NCI-H1930 (cell line): Measurements from ENCODE around the gene CDK14.
"Not testable (repeated sequence)": the region's sequence is repeated elsewhere in the genome, so short reads cannot be mapped to it uniquely, and the experiment has no call there.

Experiments used
- DNase-seq, 2 experiments: peaks; one replicate each; lab custom pipeline; 2025; lab: John Stamatoyannopoulos, UW

Gene CDK14

DNA sequence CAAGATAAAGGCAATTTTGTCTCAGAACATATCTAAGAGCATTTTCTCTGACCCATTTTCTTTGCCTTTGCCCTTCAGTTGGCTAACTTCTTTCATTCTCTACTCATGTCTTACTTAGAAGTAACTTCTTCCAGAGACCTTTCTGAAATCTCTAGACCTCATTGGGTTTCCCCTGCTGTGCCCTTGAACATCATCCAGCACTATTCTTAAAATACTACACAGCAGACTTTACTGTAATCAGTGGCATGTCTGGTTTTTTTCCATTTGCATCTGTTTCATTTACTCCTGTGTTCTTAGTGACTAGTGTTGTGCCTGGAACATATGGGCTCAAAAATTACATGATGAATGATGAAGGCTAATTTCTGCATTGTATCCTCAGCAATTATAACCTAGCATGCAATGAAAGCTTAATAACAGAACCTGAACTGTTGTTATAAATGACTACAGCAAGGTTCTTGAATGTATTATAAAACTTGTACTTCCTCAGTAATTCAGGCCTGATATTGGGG, 301.9 kb downstream of the CDK14 start:
- DNase-seq: no peak

DNA sequence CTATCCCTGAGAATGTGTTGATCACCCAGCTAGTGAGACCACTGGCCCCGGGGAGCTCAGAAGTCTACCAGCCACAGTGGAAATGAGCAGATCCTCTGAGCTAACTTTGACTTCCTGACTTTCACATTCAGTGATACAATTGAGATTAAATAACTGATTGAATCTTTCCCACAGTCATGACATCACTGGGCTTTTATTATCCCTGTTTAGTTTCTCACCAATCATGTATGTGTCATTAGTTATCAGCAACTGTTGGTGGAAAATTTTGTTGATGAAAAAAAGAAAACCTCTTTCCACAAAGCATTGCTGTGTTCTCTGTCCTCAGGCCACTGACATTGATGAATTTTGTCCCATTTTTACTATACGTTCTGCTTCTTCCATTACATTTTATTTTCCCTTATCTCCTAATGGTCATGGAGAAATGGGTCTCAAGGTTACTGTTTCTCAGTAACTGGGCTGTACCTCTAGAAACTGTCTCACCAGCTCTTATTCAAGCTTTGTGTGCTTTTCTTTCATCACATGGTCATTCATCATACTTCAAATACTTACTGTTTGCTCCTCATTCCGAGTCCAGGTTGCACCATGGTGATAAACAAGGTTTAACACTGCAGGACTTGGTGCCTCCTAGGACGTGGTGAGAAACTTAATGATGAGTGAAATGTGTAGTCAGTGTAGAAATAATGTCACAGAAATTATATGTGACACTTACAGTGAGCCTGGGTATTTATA, 304.7 kb downstream of the CDK14 start:
- no peak for DNase-seq

GRCh38 chr7:90903841-90904240, 307.7 kb downstream of the CDK14 start:
- DNase-seq: no peak

- DNase-seq: no peak
Measured at GRCh38 chr7:90910136-90910535, 314.0 kb downstream of the CDK14 start.

- no peak for DNase-seq
Measured at GRCh38 chr7:90916319-90916718, 320.2 kb downstream of the CDK14 start.

DNA sequence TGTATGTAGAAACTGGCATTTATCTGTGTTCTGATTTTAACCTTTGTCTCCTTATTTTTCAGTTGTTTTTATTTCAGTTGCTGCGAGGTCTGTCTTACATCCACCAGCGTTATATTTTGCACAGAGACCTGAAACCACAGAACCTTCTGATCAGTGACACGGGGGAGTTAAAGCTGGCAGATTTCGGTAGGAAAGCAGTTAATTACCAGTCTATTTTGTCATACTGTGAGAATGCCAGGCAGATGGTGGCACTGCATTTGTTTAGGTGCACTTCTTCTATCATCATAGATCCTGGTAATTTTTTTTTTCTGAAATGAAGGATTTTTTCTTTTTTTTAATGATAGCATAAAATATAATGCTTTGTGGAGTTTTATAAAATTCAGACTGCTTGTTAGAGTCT, 321.4 kb downstream of the CDK14 start:
- no peak for DNase-seq

DNA sequence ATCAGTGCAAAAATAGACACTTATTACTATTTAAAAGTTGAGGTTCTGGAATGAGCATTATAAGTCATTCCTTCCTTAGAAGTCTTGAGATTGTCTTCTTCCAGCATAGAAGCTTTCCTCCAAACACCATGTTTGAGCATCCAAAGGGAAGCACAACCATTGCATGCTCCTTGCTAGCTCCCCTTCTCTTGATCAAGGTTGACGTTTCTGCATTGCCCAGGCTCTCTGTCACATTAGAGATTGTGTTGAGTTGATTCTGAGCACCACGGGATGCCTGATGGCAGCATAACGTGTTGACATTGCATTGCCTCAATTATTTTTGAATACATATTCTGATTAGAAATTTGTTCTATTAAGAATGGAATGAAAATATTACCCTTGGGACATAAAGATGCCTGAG, 322.2 kb downstream of the CDK14 start:
- no peak for DNase-seq

- DNase-seq: no peak
Measured at GRCh38 chr7:90919816-90920215, 323.7 kb downstream of the CDK14 start.

GRCh38 chr7:90920336-90920735, 324.2 kb downstream of the CDK14 start:
- no peak for DNase-seq

- DNase-seq: no peak
Measured at GRCh38 chr7:90923541-90923997, 327.4 kb downstream of the CDK14 start.

DNA sequence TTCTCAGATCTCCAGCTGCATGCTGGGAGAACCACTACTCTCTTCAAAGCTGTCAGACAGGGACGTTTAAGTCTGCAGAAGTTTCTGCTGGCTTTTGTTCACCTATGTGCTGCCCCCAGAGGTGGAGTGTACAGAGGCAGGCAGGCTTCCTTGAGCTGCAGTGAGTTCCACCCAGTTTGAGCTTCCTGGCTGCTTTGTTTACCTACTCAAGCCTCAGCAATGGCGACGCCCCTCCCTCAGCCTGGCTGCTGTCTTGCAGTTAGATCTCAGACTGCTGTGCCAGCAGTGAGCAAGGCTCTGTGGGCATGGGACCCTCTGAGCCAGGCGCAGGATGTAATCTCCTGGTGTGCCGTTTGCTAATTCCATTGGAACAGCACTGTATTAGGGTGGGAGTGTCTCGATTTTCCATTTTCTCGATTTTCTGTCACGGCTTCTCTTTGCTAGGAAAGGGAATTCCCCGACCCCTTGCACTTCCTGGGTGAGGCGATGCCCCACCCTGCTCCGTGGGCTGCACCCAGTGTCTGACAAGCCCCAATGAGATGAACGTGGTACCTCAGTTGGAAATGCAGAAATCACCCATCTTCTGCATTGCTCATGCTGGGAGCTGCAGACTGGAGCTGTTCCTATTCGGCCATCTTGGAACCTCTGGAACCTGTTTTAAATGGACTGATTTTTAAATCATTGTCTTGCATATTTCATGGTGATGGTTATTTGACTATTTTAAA, 332.7 kb downstream of the CDK14 start:
- not testable (repeated sequence) for DNase-seq

GRCh38 chr7:90931986-90932916, 336.1 kb downstream of the CDK14 start:
- DNase-seq: no peak

- DNase-seq: no peak
Measured at GRCh38 chr7:90933041-90933440, 336.9 kb downstream of the CDK14 start.

- DNase-seq: no peak
Measured at GRCh38 chr7:90933984-90934383, 337.9 kb downstream of the CDK14 start.

GRCh38 chr7:90938371-90938770, 342.2 kb downstream of the CDK14 start:
- no peak for DNase-seq

DNA sequence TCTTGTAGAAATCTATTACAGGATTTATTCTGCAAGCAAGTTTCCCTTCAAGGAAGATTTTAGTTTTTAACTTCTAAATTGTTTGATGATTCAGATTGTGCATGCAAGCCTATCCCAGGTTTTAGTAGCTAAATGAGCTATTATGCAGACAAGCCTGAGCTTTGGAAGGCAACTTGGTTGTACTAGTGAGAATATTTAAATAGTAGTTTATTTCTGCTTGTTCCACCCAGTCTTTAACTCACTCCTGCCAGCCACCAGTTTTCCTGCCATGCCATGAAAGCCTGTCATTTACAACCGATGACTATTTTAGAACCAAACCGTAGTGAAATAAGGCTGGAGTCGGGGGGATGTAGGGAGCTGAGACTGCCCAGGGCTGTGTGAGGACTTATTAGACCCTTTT, 343.5 kb downstream of the CDK14 start:
- no peak for DNase-seq

GRCh38 chr7:90944021-90944420, 347.9 kb downstream of the CDK14 start:
- DNase-seq: no peak

DNA sequence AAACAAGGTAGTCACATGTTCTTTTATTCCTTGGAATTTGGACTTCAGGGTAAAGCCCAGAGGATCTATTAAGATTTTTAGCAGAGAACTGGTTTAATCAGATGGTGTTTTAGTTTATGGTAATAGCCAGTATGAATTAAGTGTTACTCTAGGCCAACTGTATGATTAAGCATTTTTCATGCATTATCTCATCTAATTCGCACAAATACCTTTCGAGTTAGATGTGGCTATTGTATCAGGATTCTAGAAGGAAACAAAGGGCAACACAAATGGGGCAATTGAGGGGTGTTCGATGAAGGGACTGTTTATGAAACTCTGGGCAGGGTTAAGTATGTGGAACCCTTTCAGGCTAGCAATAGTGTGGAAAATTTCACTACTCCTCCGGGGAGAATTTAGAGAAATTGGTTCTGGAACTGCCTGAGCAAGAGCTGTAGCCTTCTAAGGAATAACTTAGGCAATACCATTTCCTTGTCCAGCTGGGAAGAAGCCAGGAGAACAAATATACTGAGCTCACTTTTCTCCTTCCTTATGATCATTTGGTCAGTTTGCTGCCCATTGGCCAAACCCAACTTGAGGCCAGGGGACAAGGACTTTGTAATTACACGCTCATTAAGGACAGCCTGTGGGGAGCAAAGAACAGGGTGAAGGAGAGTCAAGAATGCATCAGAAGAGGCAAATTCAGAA, 349.1 kb downstream of the CDK14 start:
- DNase-seq: no peak

DNA sequence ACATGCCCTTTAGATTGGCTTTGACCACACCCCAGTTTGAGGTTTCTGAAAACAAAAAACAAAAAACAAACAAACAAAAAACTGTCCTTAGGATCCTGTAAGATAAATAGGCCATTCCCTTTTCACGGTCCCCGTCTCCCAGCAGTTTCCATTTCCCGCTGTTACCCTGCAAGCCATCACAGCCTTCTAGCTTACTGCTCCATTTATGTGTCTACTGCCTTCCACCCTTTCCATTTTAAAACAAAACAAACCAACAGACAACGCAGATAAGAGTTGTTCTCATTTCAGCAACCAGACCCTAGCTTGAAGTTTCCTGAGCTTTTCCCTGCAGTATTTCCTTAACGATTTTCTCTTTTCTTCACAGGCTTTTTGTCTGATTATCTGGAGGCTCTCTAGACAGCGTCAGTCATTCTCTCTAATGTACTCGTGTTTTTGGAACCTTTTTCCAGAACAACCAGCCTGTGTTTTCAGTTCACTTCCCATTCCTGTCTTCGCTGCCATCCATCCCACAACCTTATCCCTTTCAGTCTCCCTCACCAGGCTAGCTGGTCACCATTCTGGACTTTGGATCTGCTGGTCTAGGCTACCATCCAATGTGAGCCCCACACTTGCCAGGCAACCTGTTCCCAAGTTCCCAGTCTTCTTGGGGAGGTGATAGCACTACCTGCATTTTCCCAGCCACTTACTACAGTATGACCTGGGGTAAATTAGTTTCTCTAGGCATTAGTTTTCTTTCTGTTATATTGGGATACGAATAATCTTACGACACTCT, 350.8 kb downstream of the CDK14 start:
- no peak for DNase-seq

- DNase-seq: no peak
Measured at GRCh38 chr7:90948085-90948484, 352.0 kb downstream of the CDK14 start.

DNA sequence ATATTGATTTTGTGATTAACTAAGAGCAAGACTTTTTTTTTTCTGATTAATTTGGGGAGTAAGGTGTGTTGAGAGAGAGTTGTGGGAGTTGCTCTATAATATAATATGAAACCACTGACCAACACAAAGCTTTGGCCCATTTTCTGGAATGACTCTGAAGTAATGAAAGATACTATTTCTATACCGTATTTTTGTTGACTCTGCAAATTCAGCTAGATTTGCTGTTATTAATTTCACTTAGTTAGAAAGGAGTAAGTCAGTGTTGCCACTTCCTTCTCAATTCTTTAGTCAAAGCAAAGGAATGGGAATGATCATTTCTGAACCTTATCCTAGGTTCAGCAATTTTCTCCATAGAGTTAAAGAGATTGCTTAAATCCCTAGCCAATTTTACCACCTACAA, 355.1 kb downstream of the CDK14 start:
- DNase-seq: no peak
